Fibroblast of lung (primary cell): ENCODE measurements around the gene ACSL3. TPM values are rescaled to one million over a fixed set of nuclear protein-coding genes. Genes with fewer than 3 reads are reported as not detected.

Experiments
- DNase-seq, 2 donors: peaks; one replicate each; pipeline versions ENCODE4 v3.0.0 to v3.0.0-alpha.2; 2010; ENCODE audit warnings: low read depth in 2 of 2
- H2AFZ ChIP-seq: 2 replicates; pipeline ENCODE4 v1.5.1; 2012; ENCODE audit warnings: low read length, control low read depth, inconsistent platforms
- H3K27ac ChIP-seq: 2 replicates; pipeline ENCODE4 v1.5.1; 2011; ENCODE audit warnings: low read length, control low read depth; ENCODE audit not compliant: insufficient read depth
- H3K27me3 ChIP-seq: 2 replicates; pipeline ENCODE4 v1.5.1; 2011; ENCODE audit warnings: mild to moderate bottlenecking, low read length; ENCODE audit not compliant: control insufficient read depth, insufficient read depth
- H3K36me3 ChIP-seq: 2 replicates; pipeline ENCODE4 v1.5.1; 2011; ENCODE audit warnings: low read length; ENCODE audit not compliant: control insufficient read depth, insufficient read depth
- H3K4me1 ChIP-seq: 2 replicates; pipeline ENCODE4 v1.5.1; 2011; ENCODE audit warnings: low read length; ENCODE audit not compliant: control insufficient read depth, insufficient read depth; ENCODE audit errors: extremely low read depth
- H3K4me2 ChIP-seq: 2 replicates; pipeline ENCODE4 v1.5.1; 2011; ENCODE audit warnings: low read length, control low read depth; ENCODE audit not compliant: insufficient read depth; ENCODE audit errors: extremely low read depth
- H3K4me3 ChIP-seq, 4 experiments: fragments of 200-600 bp in 1 of 4; sonication (generic) in 1 of 4; replicated peaks in 1 of 4; 2 replicates each; pipeline ENCODE4 v1.5.1; 2011 to 2016; ENCODE audit warnings: low read length in 4 of 4, low read depth in 3 of 4, mild to moderate bottlenecking in 3 of 4, control low read depth in 2 of 4, inconsistent platforms in 1 of 4, mixed read lengths in 1 of 4; ENCODE audit not compliant: insufficient read depth in 1 of 4; ENCODE audit errors: control extremely low read depth in 1 of 4
- H3K79me2 ChIP-seq: 2 replicates; pipeline ENCODE4 v1.5.1; 2012; ENCODE audit warnings: mild to moderate bottlenecking, low read length, inconsistent platforms; ENCODE audit not compliant: control insufficient read depth, insufficient read depth
- H3K9ac ChIP-seq: 2 replicates; pipeline ENCODE4 v1.5.1; 2011; ENCODE audit warnings: mild to moderate bottlenecking, low read length, control low read depth; ENCODE audit not compliant: insufficient read depth
- H3K9me3 ChIP-seq: 2 replicates; pipeline ENCODE4 v1.5.1; 2012; ENCODE audit warnings: low read depth, low read length; ENCODE audit not compliant: control insufficient read depth, insufficient read depth
- H4K20me1 ChIP-seq: 2 replicates; pipeline ENCODE4 v1.5.1; 2011; ENCODE audit warnings: low read length; ENCODE audit not compliant: control insufficient read depth, insufficient read depth; ENCODE audit errors: extremely low read depth
- EZH2 ChIP-seq: IDR thresholded peaks from 2 replicates; pipeline ENCODE4 v1.5.1; 2012; ENCODE audit warnings: low read length, control low read depth, mild to moderate bottlenecking; ENCODE audit errors: missing control alignments
- polyA plus RNA-seq, 2 donors: library from polyadenylated mRNA; depleted of rRNA in 1 of 2; stranded (reverse) in 1 of 2; unstranded in 1 of 2; fragments of >200 nt; gene quantifications; 2 replicates each; pipeline ENCODE4 v1.2.1, GENCODE V29; 2011 to 2012; ENCODE audit warnings: missing spikeins in 1 of 2
- total RNA-seq: library from RNA; depleted of rRNA; stranded (reverse); fragments of >200 nt; gene quantifications from 2 replicates; pipeline ENCODE4 v1.2.1, GENCODE V29; 2014
- TF ChIP-seq, protein P1 (sequence below), 2 donors: IDR thresholded peaks in 1 of 2; conservative IDR thresholded peaks in 1 of 2; 1 replicate in 1 of 2; 2 replicates in 1 of 2; pipeline ENCODE4 v1.5.1; 2011 to 2012; ENCODE audit warnings: low read length in 2 of 2, control low read depth in 1 of 2, inconsistent platforms in 1 of 2, low read depth in 1 of 2, mild to moderate bottlenecking in 1 of 2

Gene ACSL3
- total and polyA plus RNA-seq, 2 donors (not counting 1 experiment from before 2014, with no cell fraction given), result 147 to 377 TPM

DNA sequence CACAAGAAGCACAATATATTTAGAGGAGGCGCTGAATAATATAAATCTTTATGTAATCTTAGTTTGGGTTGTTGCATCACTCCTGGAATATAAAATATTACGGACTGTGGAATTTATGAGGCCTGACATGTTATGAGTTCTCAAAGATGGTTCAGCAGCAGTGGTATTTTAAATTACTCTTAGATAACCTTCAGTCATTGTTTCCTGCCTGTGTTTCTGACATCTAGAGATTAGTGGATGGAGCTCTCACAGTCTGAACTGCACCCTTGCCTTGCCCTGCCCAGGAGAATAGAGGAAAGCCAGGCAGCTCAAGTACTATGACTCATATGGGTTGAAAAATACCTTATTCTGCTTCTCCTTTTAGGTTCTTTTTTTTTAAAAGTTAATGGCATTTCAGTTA lies 70.0 kb downstream of the ACSL3 start:
- H3K36me3 ChIP-seq, result peaks cover 11% of the 10 kb centered on the region
- no peaks in the 10 kb centered on the region for H3K4me1 ChIP-seq
- TF ChIP-seq, protein P1, sequence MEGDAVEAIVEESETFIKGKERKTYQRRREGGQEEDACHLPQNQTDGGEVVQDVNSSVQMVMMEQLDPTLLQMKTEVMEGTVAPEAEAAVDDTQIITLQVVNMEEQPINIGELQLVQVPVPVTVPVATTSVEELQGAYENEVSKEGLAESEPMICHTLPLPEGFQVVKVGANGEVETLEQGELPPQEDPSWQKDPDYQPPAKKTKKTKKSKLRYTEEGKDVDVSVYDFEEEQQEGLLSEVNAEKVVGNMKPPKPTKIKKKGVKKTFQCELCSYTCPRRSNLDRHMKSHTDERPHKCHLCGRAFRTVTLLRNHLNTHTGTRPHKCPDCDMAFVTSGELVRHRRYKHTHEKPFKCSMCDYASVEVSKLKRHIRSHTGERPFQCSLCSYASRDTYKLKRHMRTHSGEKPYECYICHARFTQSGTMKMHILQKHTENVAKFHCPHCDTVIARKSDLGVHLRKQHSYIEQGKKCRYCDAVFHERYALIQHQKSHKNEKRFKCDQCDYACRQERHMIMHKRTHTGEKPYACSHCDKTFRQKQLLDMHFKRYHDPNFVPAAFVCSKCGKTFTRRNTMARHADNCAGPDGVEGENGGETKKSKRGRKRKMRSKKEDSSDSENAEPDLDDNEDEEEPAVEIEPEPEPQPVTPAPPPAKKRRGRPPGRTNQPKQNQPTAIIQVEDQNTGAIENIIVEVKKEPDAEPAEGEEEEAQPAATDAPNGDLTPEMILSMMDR (conservative IDR thresholded peaks at IDR 0.05 in 1 of 2, IDR thresholded peaks at IDR 0.05 in 1 of 2; ENCODE audit: low read depth in 1 of 2, low read length in 2 of 2), result no peak
- no peak for TF ChIP-seq EZH2
- no peaks in the 10 kb centered on the region for H3K9me3 ChIP-seq
- H4K20me1 ChIP-seq, result no peaks in the 10 kb centered on the region
- peak in 1 of 2 donors; percentile 57 for DNase-seq
- no peak overlapping the region for H3K4me3 ChIP-seq
- no peak overlapping the region for H3K4me2 ChIP-seq
- no peak overlapping the region for H3K27ac ChIP-seq
- no peak overlapping the region for H3K9ac ChIP-seq
- H3K79me2 ChIP-seq, result no peaks in the 10 kb centered on the region
- no peak overlapping the region for H2AFZ ChIP-seq
- H3K27me3 ChIP-seq, result no peaks in the 10 kb centered on the region

- H3K4me2 ChIP-seq, result no peak overlapping the region
- DNase-seq, result no peak
Observed at GRCh38 chr2:222931659-222932058, 70.8 kb downstream of the ACSL3 start.

DNA sequence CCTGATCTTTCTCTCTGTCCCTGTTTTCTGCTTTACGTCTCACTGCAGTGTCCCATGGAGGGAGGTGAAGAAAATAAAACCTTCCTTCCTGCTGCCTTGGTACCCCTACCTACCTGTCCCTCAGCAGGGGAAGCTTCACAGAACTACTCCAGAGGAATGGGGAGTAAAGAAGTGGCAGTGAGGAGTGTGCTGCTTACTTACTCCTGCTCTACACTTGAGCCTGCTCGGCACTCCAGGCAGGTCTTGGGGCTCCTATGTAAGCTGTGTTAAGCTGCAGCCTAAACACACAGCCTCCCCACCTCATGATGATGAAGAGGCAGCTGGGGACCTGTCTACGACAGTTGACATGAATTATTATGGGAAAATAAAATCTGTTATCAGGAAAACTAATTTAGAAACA lies 72.6 kb downstream of the ACSL3 start:
- DNase-seq, result no peak
- Histone ChIP-seq H3K4me3 (no peak overlapping the region), H4K20me1 (no peaks in the 10 kb centered on the region), H3K4me1 (no peaks in the 10 kb centered on the region), H3K27me3 (no peaks in the 10 kb centered on the region), H3K9me3 (no peaks in the 10 kb centered on the region), H3K4me2 (no peak overlapping the region), H3K79me2 (no peaks in the 10 kb centered on the region), H2AFZ (no peak overlapping the region), H3K36me3 (peaks cover 10% of the 10 kb centered on the region), H3K9ac (no peak overlapping the region), H3K27ac (no peak overlapping the region)
- no peak for TF ChIP-seq EZH2

More at GRCh38 chr2:222931659-222932058, 70.8 kb downstream of the ACSL3 start:
- TF ChIP-seq, protein P1 (conservative IDR thresholded peaks at IDR 0.05 in 1 of 2, IDR thresholded peaks at IDR 0.05 in 1 of 2; ENCODE audit: low read depth in 1 of 2, low read length in 2 of 2), result no peak
- TF ChIP-seq EZH2, result no peak
- no peaks in the 10 kb centered on the region for H3K9me3 ChIP-seq
- H3K36me3 ChIP-seq, result peaks cover 11% of the 10 kb centered on the region
- no peaks in the 10 kb centered on the region for H3K27me3 ChIP-seq
- no peaks in the 10 kb centered on the region for H3K4me1 ChIP-seq
- H4K20me1 ChIP-seq, result no peaks in the 10 kb centered on the region
- H3K79me2 ChIP-seq, result no peaks in the 10 kb centered on the region
- no peak overlapping the region for H3K4me3 ChIP-seq
- no peak overlapping the region for H2AFZ ChIP-seq
- no peak overlapping the region for H3K27ac ChIP-seq
- no peak overlapping the region for H3K9ac ChIP-seq
